ENCODE data around the gene ARV1.
"Not testable (repeated sequence)": the region's sequence is repeated elsewhere in the genome, so short reads cannot be mapped to it uniquely, and the experiment has no call there.

ARV1 gene

DNA sequence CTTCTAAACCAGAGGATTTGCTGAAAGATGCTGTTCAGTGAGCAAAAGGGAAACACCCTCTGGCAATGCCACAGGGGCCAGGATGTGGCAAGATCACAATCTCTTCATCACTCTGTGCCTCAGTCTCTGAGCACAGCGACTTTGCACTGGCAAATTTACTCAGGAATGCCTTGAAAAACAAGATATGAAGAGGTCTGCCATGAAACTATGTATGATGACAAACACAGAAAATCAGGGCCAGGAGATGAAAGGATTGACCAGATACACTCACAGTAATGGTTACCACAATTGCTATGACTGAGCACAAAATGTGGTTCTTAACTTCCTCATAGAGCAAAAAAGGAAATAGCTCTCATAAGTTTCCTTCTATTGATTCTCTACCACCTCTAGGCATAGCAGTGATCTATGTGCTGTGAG, 6.0 kb upstream of the ARV1 start:
- peak; percentile 79 for DNase-seq
- in situ Hi-C loops (cut with MboI; ENCODE audit: low pct_unique_long_range_greater_than_20kb, low sequenced_read_pairs), result no loop called here

GRCh38 chr1:230975636-230976035, 3.3 kb upstream of the ARV1 start:
- no peak for DNase-seq
- in situ Hi-C loops (cut with MboI; ENCODE audit: low pct_unique_long_range_greater_than_20kb, low sequenced_read_pairs), result no loop called here

DNA sequence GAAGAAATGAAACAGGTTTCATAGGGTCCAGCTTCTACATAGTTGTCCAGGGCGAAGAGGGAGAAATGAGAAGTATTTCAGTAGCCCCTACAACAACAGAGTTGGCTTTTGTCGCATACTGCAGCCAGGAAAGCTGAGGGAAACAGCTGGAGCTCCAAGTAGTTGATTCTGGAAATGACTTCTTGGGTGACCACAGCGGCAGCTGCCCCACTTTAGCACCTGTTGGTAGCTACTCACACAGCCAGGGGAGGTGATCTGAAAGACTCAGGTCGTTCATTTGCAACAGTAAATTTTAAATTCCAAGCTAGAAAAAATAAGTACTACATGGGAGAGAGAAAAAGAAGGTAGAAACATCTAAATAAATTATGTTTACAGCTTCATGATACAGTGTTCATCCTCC, 2.5 kb upstream of the ARV1 start:
- DNase-seq, result no peak
- in situ Hi-C loops (cut with MboI; ENCODE audit: low pct_unique_long_range_greater_than_20kb, low sequenced_read_pairs), result no loop called here

- in situ Hi-C loops (cut with MboI; ENCODE audit: low pct_unique_long_range_greater_than_20kb, low sequenced_read_pairs), result no loop called here
- DNase-seq, result peak; percentile 43
These were observed 1.8 kb upstream of the ARV1 start for GRCh38 chr1:230976825-230977747.

- peak; percentile 43 for DNase-seq
- in situ Hi-C loops (cut with MboI; ENCODE audit: low pct_unique_long_range_greater_than_20kb, low sequenced_read_pairs), result no loop called here
These were observed 968 bp upstream of the ARV1 start for GRCh38 chr1:230977761-230978490.

DNA sequence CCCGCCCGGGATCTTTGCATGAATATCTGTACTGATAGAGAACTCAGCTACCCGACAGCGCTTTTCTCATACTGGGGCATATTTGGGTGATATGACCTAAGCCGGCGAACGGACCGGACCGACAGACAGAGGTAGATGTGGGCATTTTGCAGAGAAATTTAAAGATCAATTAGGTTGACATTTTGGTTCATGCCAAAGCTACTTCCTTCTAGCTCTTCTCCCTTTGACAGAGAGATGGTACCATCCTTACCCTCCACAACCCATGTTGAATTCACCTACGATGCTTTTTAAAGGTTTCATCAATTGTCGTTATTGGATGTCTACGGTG, 459 bp downstream of the ARV1 start:
- in situ Hi-C loops (cut with MboI; ENCODE audit: low pct_unique_long_range_greater_than_20kb, low sequenced_read_pairs), result no loop called here
- DNase-seq, result no peak

- DNase-seq, result peak; percentile 20
- in situ Hi-C loops (cut with MboI; ENCODE audit: low pct_unique_long_range_greater_than_20kb, low sequenced_read_pairs), result no loop called here
These were observed 1.1 kb downstream of the ARV1 start for GRCh38 chr1:230979952-230980351.

DNA sequence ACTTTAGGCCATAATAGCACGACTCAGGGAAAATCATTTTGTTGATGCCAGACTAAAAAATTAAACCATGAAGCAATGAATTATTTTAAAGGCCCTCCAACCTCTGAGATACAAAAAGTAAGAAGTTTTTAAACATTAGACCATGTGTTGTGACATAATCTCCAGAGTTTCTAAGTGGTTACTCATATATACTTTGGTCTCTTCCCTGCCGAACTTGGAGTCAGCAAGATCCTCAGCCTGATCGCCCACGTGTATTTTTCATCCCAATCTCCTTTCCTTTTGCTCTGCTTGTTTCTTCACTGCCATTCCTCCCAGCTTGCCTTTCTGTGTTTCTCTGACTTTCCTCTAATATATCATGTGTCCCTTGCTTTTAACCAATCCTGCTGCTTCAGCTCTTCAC, 3.8 kb downstream of the ARV1 start:
- in situ Hi-C loops (cut with MboI; ENCODE audit: low pct_unique_long_range_greater_than_20kb, low sequenced_read_pairs), result no loop called here
- no peak for DNase-seq

DNA sequence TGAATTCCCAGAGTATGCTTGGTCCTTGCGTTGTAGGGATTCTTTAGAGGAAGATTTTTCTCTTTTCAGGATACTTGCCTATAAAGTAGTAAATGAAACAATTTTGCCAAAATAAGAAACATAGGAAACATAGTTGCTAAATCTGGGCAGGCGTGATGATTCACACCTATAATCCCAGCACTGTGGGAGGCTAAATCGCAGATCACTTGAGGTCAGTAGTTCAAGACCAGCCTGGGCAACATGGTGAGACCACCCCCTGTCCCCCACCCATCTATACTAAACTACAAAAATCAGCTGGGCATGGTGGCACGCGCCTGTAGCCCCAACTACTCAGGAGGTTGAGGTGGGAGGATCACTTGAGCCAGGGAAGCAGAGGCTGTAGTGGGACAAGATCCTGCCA, 4.9 kb downstream of the ARV1 start:
- no peak for DNase-seq
- in situ Hi-C loops (cut with MboI; ENCODE audit: low pct_unique_long_range_greater_than_20kb, low sequenced_read_pairs), result no loop called here

GRCh38 chr1:230984622-230985515, 6.0 kb downstream of the ARV1 start:
- DNase-seq; in situ Hi-C loops (cut with MboI; ENCODE audit: low pct_unique_long_range_greater_than_20kb, low sequenced_read_pairs): not testable (repeated sequence)

DNA sequence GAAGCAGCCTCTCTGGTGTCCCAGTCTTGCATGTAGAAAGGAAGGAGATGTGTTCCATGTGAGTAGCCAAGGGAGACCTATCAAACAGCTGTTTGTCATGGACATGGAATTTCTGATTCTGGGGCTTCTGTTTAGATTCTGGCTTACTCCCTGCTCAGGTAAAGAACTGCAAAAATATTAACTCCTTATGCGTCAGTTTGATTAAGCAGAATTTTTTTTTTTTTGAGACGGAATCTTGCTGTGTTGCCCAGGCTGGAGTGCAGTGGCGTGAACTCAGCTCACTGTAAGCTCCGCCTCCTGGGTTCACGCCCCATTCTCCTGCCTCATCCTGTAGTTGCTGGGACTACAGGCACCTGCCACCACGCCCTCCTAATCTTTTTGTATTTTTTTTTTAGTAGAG, 6.8 kb downstream of the ARV1 start:
- no peak for DNase-seq

GRCh38 chr1:230986976-230987375, 8.1 kb downstream of the ARV1 start:
- no peak for DNase-seq
- in situ Hi-C loops (cut with MboI; ENCODE audit: low pct_unique_long_range_greater_than_20kb, low sequenced_read_pairs), result no loop called here

More for the DNA sequence above, 6.8 kb downstream of the ARV1 start:
- in situ Hi-C loops (cut with MboI; ENCODE audit: low pct_unique_long_range_greater_than_20kb, low sequenced_read_pairs), result no loop called here

DNA sequence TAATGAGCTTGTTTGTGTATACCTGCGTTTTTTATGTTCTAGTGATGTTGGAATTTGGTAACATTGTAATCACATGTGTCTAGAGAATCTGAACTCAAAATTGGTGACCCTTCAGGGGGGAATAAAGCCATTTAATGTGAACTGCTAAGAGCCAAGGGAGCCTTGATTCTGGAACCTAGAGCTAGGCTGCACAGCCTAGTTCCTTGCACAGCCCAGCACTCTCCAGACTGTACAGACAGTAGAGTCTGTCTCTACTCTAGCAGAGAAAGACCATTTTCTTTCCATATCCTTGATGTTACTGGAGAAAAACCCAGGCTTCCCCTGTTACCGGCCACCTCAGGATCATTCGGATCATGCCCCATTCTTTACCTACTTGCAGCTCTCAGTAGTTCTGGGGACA, 8.6 kb downstream of the ARV1 start:
- no peak for DNase-seq
- in situ Hi-C loops (cut with MboI; ENCODE audit: low pct_unique_long_range_greater_than_20kb, low sequenced_read_pairs), result no loop called here

- in situ Hi-C loops (cut with MboI; ENCODE audit: low pct_unique_long_range_greater_than_20kb, low sequenced_read_pairs), result no loop called here
- DNase-seq, result no peak
These were observed 13.3 kb downstream of the ARV1 start for GRCh38 chr1:230992100-230992774.

DNA sequence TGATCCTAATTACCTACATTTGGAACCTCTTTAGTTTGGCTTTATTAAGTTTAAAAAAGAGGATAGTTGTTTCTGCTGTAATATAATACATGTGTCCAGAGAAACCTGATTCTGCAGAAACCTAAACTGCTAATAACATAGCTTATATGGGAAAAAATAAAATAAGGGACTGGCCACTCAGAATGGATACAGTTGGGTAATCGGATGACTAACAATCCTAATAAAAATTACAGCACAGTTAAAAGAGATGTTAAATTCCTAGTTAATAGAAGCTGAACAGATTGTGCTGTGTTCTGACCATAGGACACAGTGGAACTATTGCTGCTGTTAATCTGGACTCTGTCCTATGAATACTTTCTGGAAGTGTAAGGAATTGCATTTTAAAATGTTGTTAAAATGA, 16.0 kb downstream of the ARV1 start:
- DNase-seq, result no peak
- in situ Hi-C loops (cut with MboI; ENCODE audit: low pct_unique_long_range_greater_than_20kb, low sequenced_read_pairs), result no loop called here

GRCh38 chr1:231000201-231000600, 21.3 kb downstream of the ARV1 start:
- in situ Hi-C loops (cut with MboI; ENCODE audit: low pct_unique_long_range_greater_than_20kb, low sequenced_read_pairs), result no loop called here
- no peak for DNase-seq

GRCh38 chr1:231000639-231001038, 21.7 kb downstream of the ARV1 start:
- no peak for DNase-seq
- in situ Hi-C loops (cut with MboI; ENCODE audit: low pct_unique_long_range_greater_than_20kb, low sequenced_read_pairs), result no loop called here

DNA sequence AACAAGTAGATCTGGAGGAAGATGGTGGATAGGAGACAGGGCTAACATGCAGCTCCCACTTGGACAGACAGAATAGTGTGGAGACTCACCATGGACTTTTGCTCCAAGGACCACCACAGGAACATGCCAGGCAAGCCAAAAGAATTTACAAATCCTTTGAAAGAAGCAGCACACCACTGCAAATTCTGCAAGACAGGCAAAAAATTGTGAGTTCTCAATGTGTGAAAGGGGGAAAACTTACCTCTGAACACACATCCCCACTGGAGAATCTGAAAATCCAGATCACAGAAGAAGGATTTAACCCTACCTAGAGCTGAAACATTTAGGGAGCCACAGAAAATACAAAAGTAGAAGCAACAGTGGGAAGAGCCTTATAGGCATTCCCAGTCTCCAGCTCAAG, 23.0 kb downstream of the ARV1 start:
- no peak for DNase-seq
- in situ Hi-C loops (cut with MboI; ENCODE audit: low pct_unique_long_range_greater_than_20kb, low sequenced_read_pairs), result no loop called here

- DNase-seq; in situ Hi-C loops (cut with MboI; ENCODE audit: low pct_unique_long_range_greater_than_20kb, low sequenced_read_pairs): not testable (repeated sequence)
These were observed 28.6 kb downstream of the ARV1 start for GRCh38 chr1:231007535-231007934.
